Liver (tissue), 9 donors: ENCODE results near the gene ASIC5. TPM values are rescaled to one million over a fixed set of nuclear protein-coding genes. Genes with fewer than 3 reads are reported as not detected.
A peak's percentile ranks its signal among the peaks of the same experiment; 100 is the strongest.

Source experiments
- DNase-seq: peaks from one replicate; pipeline ENCODE4 v3.0.0-alpha.2; 2017; ENCODE audit warnings: low spot score
- H3K27ac ChIP-seq, 2 donors: one replicate each; pipeline ENCODE4 v1.7.0; 2013; ENCODE audit warnings: inconsistent platforms in 2 of 2, low read length in 2 of 2, control low read depth in 1 of 2, low read depth in 1 of 2, mild to moderate bottlenecking in 1 of 2
- H3K27me3 ChIP-seq, 4 donors: one replicate each; pipeline versions ENCODE4 v1.6.1 to v1.7.0; 2013; ENCODE audit warnings: low read length in 3 of 4, inconsistent platforms in 1 of 4, mild to moderate bottlenecking in 1 of 4, moderate library complexity in 1 of 4; ENCODE audit not compliant: control insufficient read depth in 4 of 4, insufficient read depth in 4 of 4
- H3K36me3 ChIP-seq, 4 donors: one replicate each; pipeline versions ENCODE4 v1.6.1 to v1.7.0; 2013; ENCODE audit warnings: low read length in 3 of 4, mild to moderate bottlenecking in 3 of 4, low read depth in 1 of 4, moderate library complexity in 1 of 4; ENCODE audit not compliant: control insufficient read depth in 4 of 4, insufficient read depth in 3 of 4
- H3K4me1 ChIP-seq, 4 donors: one replicate each; pipeline versions ENCODE4 v1.6.1 to v1.7.0; 2013; ENCODE audit warnings: low read length in 3 of 4, mild to moderate bottlenecking in 3 of 4, moderate library complexity in 1 of 4; ENCODE audit not compliant: control insufficient read depth in 4 of 4, insufficient read depth in 4 of 4
- H3K4me3 ChIP-seq, 3 donors: one replicate each; pipeline versions ENCODE4 v1.6.1 to v1.7.0; 2013; ENCODE audit warnings: low read length in 3 of 3, control low read depth in 1 of 3, low read depth in 1 of 3, mild to moderate bottlenecking in 1 of 3
- H3K9ac ChIP-seq, 2 donors: one replicate each; pipeline ENCODE4 v1.7.0; 2013; ENCODE audit warnings: low read length in 2 of 2, mild to moderate bottlenecking in 2 of 2, moderate library complexity in 2 of 2, control low read depth in 1 of 2, low read depth in 1 of 2
- H3K9me3 ChIP-seq, 4 donors: one replicate each; pipeline versions ENCODE4 v1.6.1 to v1.7.0; 2013; ENCODE audit warnings: low read length in 3 of 4; ENCODE audit not compliant: control insufficient read depth in 4 of 4
- EGR1 ChIP-seq, 2 donors: IDR thresholded peaks; 2 replicates each; pipeline ENCODE4 v1.6.1; 2016 to 2018; ENCODE audit warnings: antibody characterized with exemption in 2 of 2, low read depth in 2 of 2
- FOXA2 ChIP-seq: IDR thresholded peaks from 2 replicates; pipeline ENCODE4 v1.6.1; 2016; ENCODE audit warnings: antibody characterized with exemption
- GABPA ChIP-seq, 2 donors: IDR thresholded peaks in 1 of 2; conservative IDR thresholded peaks in 1 of 2; 2 replicates each; pipeline ENCODE4 v1.6.1; 2016; ENCODE audit warnings: antibody characterized with exemption in 2 of 2, mild to moderate bottlenecking in 1 of 2, moderate library complexity in 1 of 2
- HNF4A ChIP-seq, 2 donors: conservative IDR thresholded peaks; 2 replicates each; pipeline ENCODE4 v1.6.1; 2016; ENCODE audit warnings: antibody characterized with exemption in 2 of 2, mild to moderate bottlenecking in 2 of 2
- HNF4G ChIP-seq: IDR thresholded peaks from 2 replicates; pipeline ENCODE4 v1.6.1; 2016; ENCODE audit warnings: antibody characterized with exemption
- NR2F2 ChIP-seq: IDR thresholded peaks from 2 replicates; pipeline ENCODE4 v1.6.1; 2016; ENCODE audit warnings: antibody characterized with exemption
- RAD21 ChIP-seq, 2 donors: IDR thresholded peaks; 2 replicates each; pipeline ENCODE4 v1.6.1; 2016; ENCODE audit warnings: antibody characterized with exemption in 2 of 2, mild to moderate bottlenecking in 2 of 2
- RXRA ChIP-seq, 2 donors: IDR thresholded peaks; 2 replicates each; pipeline ENCODE4 v1.6.1; 2017 to 2018; ENCODE audit warnings: antibody characterized with exemption in 2 of 2, mild to moderate bottlenecking in 1 of 2
- TAF1 ChIP-seq: conservative IDR thresholded peaks from 2 replicates; pipeline ENCODE4 v1.6.1; 2016; ENCODE audit warnings: antibody characterized with exemption, mild to moderate bottlenecking
- YY1 ChIP-seq: IDR thresholded peaks from 2 replicates; pipeline ENCODE4 v1.6.1; 2016; ENCODE audit warnings: antibody characterized with exemption, mild to moderate bottlenecking
- WGBS: extraction: QIAGEN DNeasy Blood & Tissue Kit; methylation state at CpG from one replicate; pipeline ENCODE4 v1.1.7; 2013; 5-methylcytosine and 5-hydroxymethylcytosine counted together
- polyA plus RNA-seq, 2 donors: library from polyadenylated mRNA; stranded (reverse) in 1 of 2; unstranded in 1 of 2; fragments of 200-250 nt in 1 of 2; fragments of >200 nt in 1 of 2; fragmentation: Nextera tagmentation in 1 of 2; extraction: Ambion mirVana in 1 of 2; gene quantifications; one replicate each; pipeline versions ENCODE4 v1.2.1 to v1.2.3, GENCODE V29; 2013 to 2015
- total RNA-seq, 2 donors: library from RNA; depleted of rRNA; stranded (reverse); fragments of >200 nt; gene quantifications; one replicate each; pipeline ENCODE4 v1.2.3, GENCODE V29; 2014
- TF ChIP-seq, protein P1 (sequence below): IDR thresholded peaks from 2 replicates; pipeline ENCODE4 v1.6.1; 2016; ENCODE audit warnings: antibody characterized with exemption
- TF ChIP-seq, protein P2 (sequence below): fragments of 150-350 bp; IDR thresholded peaks from 2 replicates; pipeline ENCODE4 v1.5.1; 2017; ENCODE audit warnings: improper control_type of control experiment, low read depth, low read length; ENCODE audit not compliant: missing input control
- TF ChIP-seq, protein P3 (sequence below): IDR thresholded peaks from 2 replicates; pipeline ENCODE4 v1.6.1; 2016; ENCODE audit warnings: antibody characterized with exemption
- TF ChIP-seq, protein P4 (sequence below): IDR thresholded peaks from 2 replicates; pipeline ENCODE4 v1.6.1; 2016; ENCODE audit warnings: antibody characterized with exemption, mild to moderate bottlenecking
- TF ChIP-seq, protein P5 (sequence below): IDR thresholded peaks from 2 replicates; pipeline ENCODE4 v1.6.1; 2016; ENCODE audit warnings: antibody characterized with exemption
- donor health status: healthy.
- donor health status: healthy.
- donor health status: healthy.
- donor health status: healthy.
- donor health status: healthy.

ASIC5 gene
- total and polyA plus RNA-seq, 4 donors: not detected

DNA sequence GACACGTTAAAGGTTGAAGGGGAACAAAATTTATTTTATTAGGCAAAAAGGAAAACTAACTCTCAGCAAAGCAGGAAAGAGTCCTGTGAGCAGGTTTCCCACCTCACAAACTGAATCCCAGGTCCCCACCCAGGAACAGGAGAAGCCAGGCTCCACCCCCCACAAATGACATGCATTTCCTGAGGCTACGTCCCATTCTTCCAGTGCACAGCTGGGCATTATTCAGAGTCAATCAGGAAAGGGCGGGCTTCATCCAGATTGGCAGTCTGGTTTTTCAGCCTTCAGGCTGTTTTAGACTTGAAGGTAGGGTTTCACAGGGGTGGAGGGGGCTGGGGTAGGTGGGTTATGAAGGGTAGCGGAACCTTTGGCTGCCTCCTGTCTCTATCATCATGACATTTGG, 11.9 kb upstream of the ASIC5 start:
- Histone ChIP-seq H3K9ac (no peak overlapping the region), H3K27me3 (no peaks in the 10 kb centered on the region), H3K4me3 (no peak overlapping the region), H3K27ac (no peak overlapping the region), H3K9me3 (peaks cover 0 to 9% (median 2%) of the 10 kb centered on the region in 4 donors), H3K4me1 (peaks cover 3 to 14% (median 8%) of the 10 kb centered on the region in 4 donors), H3K36me3 (no peaks in the 10 kb centered on the region)
- no peak for TF ChIP-seq GABPA (IDR thresholded peaks at IDR 0.05 in 1 of 2, conservative IDR thresholded peaks at IDR 0.05 in 1 of 2)
- DNase-seq: no peak
- 94% methylated on average over 4 of the region's 4 CpGs for WGBS

DNA sequence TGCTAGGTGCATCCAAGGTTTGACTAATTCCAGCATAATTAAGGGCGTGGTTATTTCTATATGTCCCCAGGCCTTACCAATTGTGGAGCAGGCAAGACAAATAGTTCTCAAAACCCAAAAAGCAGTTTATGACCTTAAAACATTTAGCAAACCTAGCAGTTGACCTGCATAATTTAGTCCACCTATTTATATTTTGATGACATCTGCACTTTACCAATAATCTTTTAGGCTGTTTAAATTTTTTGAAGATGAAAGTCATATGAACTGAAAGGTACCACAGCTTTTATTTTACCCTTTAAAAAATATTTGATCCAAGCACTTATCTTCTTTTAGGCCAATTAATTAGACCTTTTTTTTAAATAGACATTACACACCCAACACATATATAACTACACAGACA, 9.8 kb upstream of the ASIC5 start:
- DNase-seq: no peak
- Histone ChIP-seq H3K9me3 (peaks cover 0 to 9% (median 2%) of the 10 kb centered on the region in 4 donors), H3K4me1 (peaks cover 0 to 3% (median 0%) of the 10 kb centered on the region in 4 donors), H3K9ac (no peak overlapping the region), H3K4me3 (peak overlapping the region in 1 of 3 donors; percentile 5), H3K27ac (no peak overlapping the region), H3K36me3 (no peaks in the 10 kb centered on the region), H3K27me3 (no peaks in the 10 kb centered on the region)
- WGBS: 48% methylated on average over 1 of the region's 1 CpG
- TF ChIP-seq, protein P1, sequence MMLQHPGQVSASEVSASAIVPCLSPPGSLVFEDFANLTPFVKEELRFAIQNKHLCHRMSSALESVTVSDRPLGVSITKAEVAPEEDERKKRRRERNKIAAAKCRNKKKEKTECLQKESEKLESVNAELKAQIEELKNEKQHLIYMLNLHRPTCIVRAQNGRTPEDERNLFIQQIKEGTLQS: no peak
- no peak for TF ChIP-seq RXRA (IDR thresholded peaks at IDR 0.05)

DNA sequence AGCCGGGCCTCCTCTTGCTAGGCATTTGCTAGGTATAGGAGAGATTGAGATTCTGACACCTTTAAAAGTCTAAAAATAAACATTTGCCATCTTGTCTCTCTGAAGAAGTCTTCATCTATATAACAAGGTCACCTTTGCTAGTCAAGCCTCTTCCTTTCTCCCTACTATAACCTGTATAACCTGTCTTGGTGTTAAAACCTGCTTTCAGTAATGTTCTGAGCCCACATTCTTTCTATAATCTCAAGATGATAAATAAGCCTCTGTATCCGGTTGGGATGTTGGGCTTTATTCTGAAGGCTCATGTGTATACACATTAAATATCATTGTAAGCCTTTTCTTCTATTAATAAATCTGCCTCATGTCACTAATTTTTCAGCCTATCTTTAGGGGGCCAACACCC, 10.2 kb downstream of the ASIC5 start:
- 83% methylated on average over 2 of the region's 2 CpGs for WGBS
- Histone ChIP-seq H3K27me3 (no peaks in the 10 kb centered on the region), H3K27ac (no peak overlapping the region), H3K4me3 (no peak overlapping the region), H3K9me3 (no peaks in the 10 kb centered on the region), H3K36me3 (no peaks in the 10 kb centered on the region), H3K9ac (no peak overlapping the region), H3K4me1 (peaks cover 0 to 8% (median 3%) of the 10 kb centered on the region in 4 donors)
- no peak for TF ChIP-seq GABPA (IDR thresholded peaks at IDR 0.05 in 1 of 2, conservative IDR thresholded peaks at IDR 0.05 in 1 of 2)
- TF ChIP-seq, protein P2, sequence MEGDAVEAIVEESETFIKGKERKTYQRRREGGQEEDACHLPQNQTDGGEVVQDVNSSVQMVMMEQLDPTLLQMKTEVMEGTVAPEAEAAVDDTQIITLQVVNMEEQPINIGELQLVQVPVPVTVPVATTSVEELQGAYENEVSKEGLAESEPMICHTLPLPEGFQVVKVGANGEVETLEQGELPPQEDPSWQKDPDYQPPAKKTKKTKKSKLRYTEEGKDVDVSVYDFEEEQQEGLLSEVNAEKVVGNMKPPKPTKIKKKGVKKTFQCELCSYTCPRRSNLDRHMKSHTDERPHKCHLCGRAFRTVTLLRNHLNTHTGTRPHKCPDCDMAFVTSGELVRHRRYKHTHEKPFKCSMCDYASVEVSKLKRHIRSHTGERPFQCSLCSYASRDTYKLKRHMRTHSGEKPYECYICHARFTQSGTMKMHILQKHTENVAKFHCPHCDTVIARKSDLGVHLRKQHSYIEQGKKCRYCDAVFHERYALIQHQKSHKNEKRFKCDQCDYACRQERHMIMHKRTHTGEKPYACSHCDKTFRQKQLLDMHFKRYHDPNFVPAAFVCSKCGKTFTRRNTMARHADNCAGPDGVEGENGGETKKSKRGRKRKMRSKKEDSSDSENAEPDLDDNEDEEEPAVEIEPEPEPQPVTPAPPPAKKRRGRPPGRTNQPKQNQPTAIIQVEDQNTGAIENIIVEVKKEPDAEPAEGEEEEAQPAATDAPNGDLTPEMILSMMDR: no peak
- no peak for TF ChIP-seq FOXA2
- TF ChIP-seq RAD21 (IDR thresholded peaks at IDR 0.05): no peak
- TF ChIP-seq, protein P3, sequence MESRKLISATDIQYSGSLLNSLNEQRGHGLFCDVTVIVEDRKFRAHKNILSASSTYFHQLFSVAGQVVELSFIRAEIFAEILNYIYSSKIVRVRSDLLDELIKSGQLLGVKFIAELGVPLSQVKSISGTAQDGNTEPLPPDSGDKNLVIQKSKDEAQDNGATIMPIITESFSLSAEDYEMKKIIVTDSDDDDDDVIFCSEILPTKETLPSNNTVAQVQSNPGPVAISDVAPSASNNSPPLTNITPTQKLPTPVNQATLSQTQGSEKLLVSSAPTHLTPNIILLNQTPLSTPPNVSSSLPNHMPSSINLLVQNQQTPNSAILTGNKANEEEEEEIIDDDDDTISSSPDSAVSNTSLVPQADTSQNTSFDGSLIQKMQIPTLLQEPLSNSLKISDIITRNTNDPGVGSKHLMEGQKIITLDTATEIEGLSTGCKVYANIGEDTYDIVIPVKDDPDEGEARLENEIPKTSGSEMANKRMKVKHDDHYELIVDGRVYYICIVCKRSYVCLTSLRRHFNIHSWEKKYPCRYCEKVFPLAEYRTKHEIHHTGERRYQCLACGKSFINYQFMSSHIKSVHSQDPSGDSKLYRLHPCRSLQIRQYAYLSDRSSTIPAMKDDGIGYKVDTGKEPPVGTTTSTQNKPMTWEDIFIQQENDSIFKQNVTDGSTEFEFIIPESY: no peak
- TF ChIP-seq, protein P1: no peak
- TF ChIP-seq, protein P4, sequence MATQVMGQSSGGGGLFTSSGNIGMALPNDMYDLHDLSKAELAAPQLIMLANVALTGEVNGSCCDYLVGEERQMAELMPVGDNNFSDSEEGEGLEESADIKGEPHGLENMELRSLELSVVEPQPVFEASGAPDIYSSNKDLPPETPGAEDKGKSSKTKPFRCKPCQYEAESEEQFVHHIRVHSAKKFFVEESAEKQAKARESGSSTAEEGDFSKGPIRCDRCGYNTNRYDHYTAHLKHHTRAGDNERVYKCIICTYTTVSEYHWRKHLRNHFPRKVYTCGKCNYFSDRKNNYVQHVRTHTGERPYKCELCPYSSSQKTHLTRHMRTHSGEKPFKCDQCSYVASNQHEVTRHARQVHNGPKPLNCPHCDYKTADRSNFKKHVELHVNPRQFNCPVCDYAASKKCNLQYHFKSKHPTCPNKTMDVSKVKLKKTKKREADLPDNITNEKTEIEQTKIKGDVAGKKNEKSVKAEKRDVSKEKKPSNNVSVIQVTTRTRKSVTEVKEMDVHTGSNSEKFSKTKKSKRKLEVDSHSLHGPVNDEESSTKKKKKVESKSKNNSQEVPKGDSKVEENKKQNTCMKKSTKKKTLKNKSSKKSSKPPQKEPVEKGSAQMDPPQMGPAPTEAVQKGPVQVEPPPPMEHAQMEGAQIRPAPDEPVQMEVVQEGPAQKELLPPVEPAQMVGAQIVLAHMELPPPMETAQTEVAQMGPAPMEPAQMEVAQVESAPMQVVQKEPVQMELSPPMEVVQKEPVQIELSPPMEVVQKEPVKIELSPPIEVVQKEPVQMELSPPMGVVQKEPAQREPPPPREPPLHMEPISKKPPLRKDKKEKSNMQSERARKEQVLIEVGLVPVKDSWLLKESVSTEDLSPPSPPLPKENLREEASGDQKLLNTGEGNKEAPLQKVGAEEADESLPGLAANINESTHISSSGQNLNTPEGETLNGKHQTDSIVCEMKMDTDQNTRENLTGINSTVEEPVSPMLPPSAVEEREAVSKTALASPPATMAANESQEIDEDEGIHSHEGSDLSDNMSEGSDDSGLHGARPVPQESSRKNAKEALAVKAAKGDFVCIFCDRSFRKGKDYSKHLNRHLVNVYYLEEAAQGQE: no peak
- TF ChIP-seq NR2F2: no peak
- TF ChIP-seq HNF4A (conservative IDR thresholded peaks at IDR 0.05): no peak
- TF ChIP-seq TAF1: no peak
- TF ChIP-seq YY1: no peak
- TF ChIP-seq, protein P5, sequence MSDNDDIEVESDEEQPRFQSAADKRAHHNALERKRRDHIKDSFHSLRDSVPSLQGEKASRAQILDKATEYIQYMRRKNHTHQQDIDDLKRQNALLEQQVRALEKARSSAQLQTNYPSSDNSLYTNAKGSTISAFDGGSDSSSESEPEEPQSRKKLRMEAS: no peak
- no peak for TF ChIP-seq RXRA (IDR thresholded peaks at IDR 0.05)
- no peak for TF ChIP-seq HNF4G
- no peak for TF ChIP-seq EGR1 (IDR thresholded peaks at IDR 0.05; ENCODE audit: low read depth in 2 of 2)
- no peak for DNase-seq
